Osteoblast (primary cell): ENCODE results near the gene KDF1. TPM values are rescaled to one million over a fixed set of nuclear protein-coding genes. Genes with fewer than 3 reads are reported as not detected.

ENCODE experiments used
- DNase-seq: peaks from one replicate; pipeline ENCODE4 v3.0.0; 2011; ENCODE audit warnings: low spot score, mixed read lengths; ENCODE audit not compliant: insufficient read length; ENCODE audit errors: missing footprints
- H2AFZ ChIP-seq: 2 replicates; pipeline ENCODE4 v1.6.0; 2011; ENCODE audit warnings: mild to moderate bottlenecking, low read length
- H3K27ac ChIP-seq: 2 replicates; pipeline ENCODE4 v1.5.1; 2011; ENCODE audit warnings: mild to moderate bottlenecking, low read depth, low read length, moderate library complexity
- H3K27me3 ChIP-seq: 2 replicates; pipeline ENCODE4 v1.6.0; 2012; ENCODE audit warnings: mild to moderate bottlenecking, control low read depth, inconsistent platforms, low read length, moderate library complexity; ENCODE audit not compliant: insufficient read depth
- H3K36me3 ChIP-seq: 2 replicates; pipeline ENCODE4 v1.5.1; 2011; ENCODE audit warnings: mild to moderate bottlenecking, low read length, control low read depth, moderate library complexity; ENCODE audit not compliant: insufficient read depth
- H3K4me1 ChIP-seq: 2 replicates; pipeline ENCODE4 v1.5.1; 2011; ENCODE audit warnings: mild to moderate bottlenecking, low read length, control low read depth, moderate library complexity; ENCODE audit not compliant: insufficient read depth
- H3K4me2 ChIP-seq: 2 replicates; pipeline ENCODE4 v1.6.0; 2011; ENCODE audit warnings: mild to moderate bottlenecking, low read length; ENCODE audit not compliant: insufficient read depth
- H3K4me3 ChIP-seq: fragments of 200-600 bp; sonication (generic); 3 replicates; pipeline ENCODE4 v1.5.1; 2012; ENCODE audit warnings: mild to moderate bottlenecking, low read length, inconsistent platforms; ENCODE audit not compliant: insufficient read depth
- H3K79me2 ChIP-seq: 2 replicates; pipeline ENCODE4 v1.6.0; 2012; ENCODE audit warnings: mild to moderate bottlenecking, low read length, control low read depth, inconsistent platforms; ENCODE audit not compliant: insufficient read depth
- H3K9me3 ChIP-seq: 2 replicates; pipeline ENCODE4 v1.5.1; 2011; ENCODE audit warnings: low read depth, low read length, control low read depth
- H4K20me1 ChIP-seq: 2 replicates; pipeline ENCODE4 v1.6.0; 2012; ENCODE audit warnings: mild to moderate bottlenecking, low read length, control low read depth; ENCODE audit not compliant: insufficient read depth
- CTCF ChIP-seq: IDR thresholded peaks from 2 replicates; pipeline ENCODE4 v1.5.1; 2011; ENCODE audit warnings: mild to moderate bottlenecking, low read depth, low read length, moderate library complexity; ENCODE audit errors: extremely low read depth
- total RNA-seq: library from RNA; depleted of rRNA; stranded (reverse); fragments of >200 nt; gene quantifications from 2 replicates; pipeline ENCODE4 v1.2.3, GENCODE V29; 2012

KDF1 gene
- total RNA-seq, 1 donor, result not detected

- Histone ChIP-seq H3K27ac (peak overlapping the region; percentile 82), H3K9me3 (no peaks in the 10 kb centered on the region), H3K79me2 (peaks cover under 1% of the 10 kb centered on the region), H3K4me2 (peak overlapping the region; percentile 55), H3K4me3 (peak overlapping the region; percentile 8), H3K36me3 (no peaks in the 10 kb centered on the region), H4K20me1 (no peaks in the 10 kb centered on the region), H3K27me3 (no peaks in the 10 kb centered on the region), H3K4me1 (peaks cover 60% of the 10 kb centered on the region), H2AFZ (peak overlapping the region; percentile 53)
- DNase-seq, result no peak
- TF ChIP-seq CTCF, result no peak
These were observed 40.0 kb upstream of the KDF1 start for GRCh38 chr1:27000090-27000816.

- Histone ChIP-seq H3K4me1 (peaks cover 55% of the 10 kb centered on the region), H3K27ac (peak overlapping the region; percentile 82), H3K27me3 (no peaks in the 10 kb centered on the region), H3K36me3 (no peaks in the 10 kb centered on the region), H3K4me2 (peak overlapping the region; percentile 55), H2AFZ (peak overlapping the region; percentile 10), H4K20me1 (no peaks in the 10 kb centered on the region), H3K79me2 (peaks cover 3% of the 10 kb centered on the region), H3K4me3 (peak overlapping the region; percentile 13), H3K9me3 (no peaks in the 10 kb centered on the region)
- no peak for TF ChIP-seq CTCF
- DNase-seq, result peak; percentile 98
These were observed 39.2 kb upstream of the KDF1 start for GRCh38 chr1:26999440-26999987.

GRCh38 chr1:26998429-26999300 lies 38.4 kb upstream of the KDF1 start:
- Histone ChIP-seq H3K4me1 (peaks cover 50% of the 10 kb centered on the region), H3K27ac (peak overlapping the region; percentile 82), H3K79me2 (peaks cover 5% of the 10 kb centered on the region), H3K36me3 (no peaks in the 10 kb centered on the region), H2AFZ (no peak overlapping the region), H3K4me3 (peak overlapping the region; percentile 13), H3K27me3 (no peaks in the 10 kb centered on the region), H3K4me2 (peak overlapping the region; percentile 55), H3K9me3 (no peaks in the 10 kb centered on the region), H4K20me1 (no peaks in the 10 kb centered on the region)
- DNase-seq, result peak; percentile 84
- no peak for TF ChIP-seq CTCF
